GM12874 (cell line): ENCODE data around the gene SMS.

Experiments used
- CTCF ChIP-seq: IDR thresholded peaks from 2 replicates; pipeline ENCODE4 v1.5.1; 2011; ENCODE audit warnings: low read depth, mild to moderate bottlenecking, control low read depth, low read length, moderate library complexity; ENCODE audit not compliant: insufficient read depth

Gene SMS

DNA sequence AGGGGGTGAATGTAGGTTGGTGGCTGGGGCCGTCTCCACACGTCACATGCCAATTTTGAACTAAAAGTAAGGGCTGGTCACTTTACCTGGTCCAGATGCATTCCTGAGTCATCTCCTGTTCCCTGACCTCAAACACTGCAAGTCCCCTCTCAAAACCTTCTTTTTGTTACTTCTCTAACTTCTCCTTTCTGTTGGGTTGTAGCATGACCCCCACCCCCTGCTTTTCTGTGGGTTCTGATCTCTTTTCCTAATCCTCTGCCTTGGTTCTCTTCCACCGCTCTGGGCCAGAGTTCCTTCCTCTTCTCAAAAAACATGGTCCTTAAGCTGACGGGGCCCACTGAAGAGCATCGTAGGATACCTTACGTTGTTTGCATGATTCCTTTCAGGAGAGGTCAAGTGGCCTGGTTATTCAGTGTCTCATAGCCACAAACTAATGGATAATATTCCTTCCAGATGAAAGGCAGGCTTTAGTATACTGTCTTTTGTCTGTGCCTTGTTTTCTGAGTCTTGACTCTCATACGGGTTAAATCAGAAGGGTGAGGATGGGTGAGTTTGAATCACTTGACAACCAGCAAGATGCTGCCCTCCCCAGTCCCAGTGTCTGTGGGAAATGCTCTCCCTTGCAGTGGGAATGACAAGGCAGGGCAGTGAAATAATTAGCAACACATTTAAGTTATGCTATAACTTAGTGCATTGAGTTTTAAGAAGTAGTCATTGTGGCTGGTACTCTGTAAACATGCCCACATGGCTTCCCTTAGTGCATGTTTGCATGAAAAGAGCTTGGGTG lies 15.1 kb downstream of the SMS start:
- TF ChIP-seq CTCF = no peak

- TF ChIP-seq CTCF = no peak
Observed at GRCh38 chrX:21956783-21957182, 16.3 kb downstream of the SMS start.

GRCh38 chrX:21958187-21958586 lies 17.7 kb downstream of the SMS start:
- TF ChIP-seq CTCF = no peak

- no peak for TF ChIP-seq CTCF
Observed at GRCh38 chrX:21958916-21959315, 18.4 kb downstream of the SMS start.

GRCh38 chrX:21959362-21960051 lies 19.0 kb downstream of the SMS start:
- TF ChIP-seq CTCF = no peak

DNA sequence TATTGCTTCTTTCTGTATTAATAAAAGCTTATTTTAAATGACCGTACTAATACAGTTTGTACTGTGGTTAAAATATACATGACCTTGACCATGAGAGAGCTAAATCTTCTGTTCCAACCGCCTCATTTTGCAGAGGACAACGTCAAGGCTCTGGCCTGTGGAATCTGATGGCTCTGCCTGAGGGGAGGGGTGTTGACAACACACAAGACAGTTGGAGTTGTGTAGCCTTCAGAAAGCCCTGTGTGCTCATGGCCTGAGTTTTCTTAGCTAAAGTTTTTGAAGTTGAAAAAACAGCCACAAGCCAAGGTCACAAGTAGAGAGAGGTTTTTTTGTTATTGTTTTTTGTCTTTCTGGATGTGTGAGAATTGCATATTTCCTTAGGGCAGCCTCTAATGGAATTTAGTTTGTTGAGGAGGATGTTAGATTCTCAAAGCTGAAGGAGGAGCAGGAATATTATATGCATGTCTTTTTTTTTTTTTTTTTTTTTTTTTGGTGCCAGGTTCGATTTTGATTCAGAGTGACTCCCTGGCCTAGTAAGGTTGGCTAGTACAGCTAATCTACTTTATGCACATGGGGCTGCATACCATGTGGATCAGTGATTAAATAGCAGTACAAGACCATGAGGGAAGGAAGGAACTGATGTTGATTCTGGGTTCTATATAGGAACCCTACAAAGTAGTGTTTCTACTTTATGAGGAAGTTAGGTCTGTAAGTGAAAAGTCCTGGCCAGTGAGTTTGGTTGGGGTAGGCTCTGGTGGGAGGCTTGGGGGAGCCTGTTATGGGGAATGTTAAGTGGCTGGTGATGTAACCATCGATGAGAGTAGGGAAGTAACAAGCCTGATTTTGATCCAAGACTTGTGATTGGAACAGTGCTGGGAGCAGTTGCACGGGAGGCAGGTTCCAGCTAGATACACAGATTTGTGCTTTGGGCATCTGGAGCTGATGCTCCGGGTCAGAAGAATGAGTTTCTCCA lies 20.3 kb downstream of the SMS start:
- TF ChIP-seq CTCF = no peak

DNA sequence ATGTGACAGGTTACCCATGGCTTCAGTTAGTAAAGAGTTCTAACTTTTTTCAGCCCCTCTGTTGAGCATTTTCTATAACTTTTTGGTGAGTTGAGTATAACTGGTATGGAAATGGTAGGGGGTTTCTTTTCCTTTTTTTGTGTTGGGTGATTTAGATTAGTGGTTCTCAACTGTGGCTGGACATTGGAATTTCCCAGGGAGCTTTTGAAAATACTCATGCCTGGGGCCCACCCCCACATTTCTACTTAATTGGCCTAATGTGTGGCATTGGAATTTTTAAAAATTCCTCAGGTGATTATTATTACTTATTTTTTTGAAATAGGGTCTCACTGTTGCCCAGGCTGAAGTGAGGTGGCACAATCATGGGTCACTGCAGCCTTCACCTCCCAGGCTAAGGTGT lies 21.9 kb downstream of the SMS start:
- TF ChIP-seq CTCF = no peak
